DND-41 (cell line): ENCODE data around the gene CMBL.

Experiments
- ATAC-seq: fragments of 200-7000 bp; cut with Tn5 transposase; 3 replicates; pipeline ENCODE4 v1.9.1; 2021; ENCODE audit warnings: low read depth; ENCODE audit not compliant: insufficient read depth
- DNase-seq: peaks from one replicate; pipeline ENCODE4 v3.0.0-alpha.2; 2020
- H2AFZ ChIP-seq: 2 replicates; pipeline ENCODE4 v1.6.0; 2012; ENCODE audit warnings: low read depth, low read length
- H3K27ac ChIP-seq: 2 replicates; pipeline ENCODE4 v1.5.1; 2012; ENCODE audit warnings: low read length, inconsistent platforms
- H3K27me3 ChIP-seq: fragments of 200-600 bp; sonication (generic); 2 replicates; pipeline ENCODE4 v1.6.0; 2012; ENCODE audit warnings: low read length, mild to moderate bottlenecking, inconsistent platforms; ENCODE audit not compliant: insufficient read depth, poor library complexity
- H3K36me3 ChIP-seq: 2 replicates; pipeline ENCODE4 v1.5.1; 2012; ENCODE audit warnings: low read length, inconsistent platforms; ENCODE audit not compliant: insufficient read depth
- H3K4me1 ChIP-seq: 2 replicates; pipeline ENCODE4 v1.5.1; 2012; ENCODE audit warnings: mild to moderate bottlenecking, low read length; ENCODE audit not compliant: insufficient read depth
- H3K4me2 ChIP-seq: 2 replicates; pipeline ENCODE4 v1.6.0; 2012; ENCODE audit warnings: mild to moderate bottlenecking, moderate library complexity, low read length, inconsistent platforms; ENCODE audit not compliant: insufficient read depth
- H3K4me3 ChIP-seq, 2 experiments: fragments of 200-600 bp in 1 of 2; shearing (Covaris generic) in 1 of 2; 2 replicates each; pipeline ENCODE4 v1.5.1; 2012 to 2016; ENCODE audit warnings: inconsistent platforms in 2 of 2, low read length in 2 of 2, mild to moderate bottlenecking in 2 of 2, low read depth in 1 of 2, moderate library complexity in 1 of 2
- H3K79me2 ChIP-seq: 2 replicates; pipeline ENCODE4 v1.6.0; 2012; ENCODE audit warnings: low read length, inconsistent platforms; ENCODE audit not compliant: insufficient read depth
- H3K9ac ChIP-seq: 2 replicates; pipeline ENCODE4 v1.6.0; 2012; ENCODE audit warnings: low read depth, mild to moderate bottlenecking, inconsistent platforms, low read length, moderate library complexity
- H3K9me3 ChIP-seq: 2 replicates; pipeline ENCODE4 v1.5.1; 2012; ENCODE audit warnings: low read length, moderate library complexity, mild to moderate bottlenecking, inconsistent platforms; ENCODE audit not compliant: insufficient read depth, severe bottlenecking
- H4K20me1 ChIP-seq: 2 replicates; pipeline ENCODE4 v1.6.0; 2012; ENCODE audit warnings: low read length; ENCODE audit not compliant: insufficient read depth
- EZH2 ChIP-seq: IDR thresholded peaks from 3 replicates; pipeline ENCODE4 v1.6.1; 2012; ENCODE audit warnings: borderline replicate concordance, low read depth, mild to moderate bottlenecking, moderate library complexity, low read length, inconsistent platforms; ENCODE audit not compliant: severe bottlenecking
- TF ChIP-seq, protein P1 (sequence below): IDR thresholded peaks from 2 replicates; pipeline ENCODE4 v1.5.1; 2012; ENCODE audit warnings: borderline replicate concordance, low read length, moderate library complexity, mild to moderate bottlenecking; ENCODE audit not compliant: poor library complexity, severe bottlenecking; ENCODE audit errors: extremely low read depth

The CMBL gene

DNA sequence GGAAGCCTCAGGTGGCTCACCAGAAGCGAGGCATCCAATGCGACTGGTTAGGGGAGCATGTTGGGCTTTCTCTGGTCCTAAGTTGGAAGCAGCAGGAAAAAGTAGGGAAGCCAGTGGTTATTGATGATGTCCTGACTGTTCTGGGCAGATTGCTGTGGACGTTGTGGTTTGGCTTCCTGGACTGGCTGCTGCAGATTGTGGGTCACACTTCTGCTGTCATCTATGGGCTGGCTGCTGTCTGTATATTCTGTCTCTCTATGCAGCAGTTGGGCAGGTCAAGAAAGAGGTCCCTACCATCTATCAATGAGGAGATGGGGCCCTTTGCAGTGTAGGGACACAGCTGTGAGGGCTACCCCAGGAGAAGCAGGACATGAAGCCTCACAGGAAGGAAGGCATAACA is 32.3 kb upstream of the CMBL start:
- Histone ChIP-seq H3K27me3 (no peaks in the 10 kb centered on the region), H3K9ac (no peak overlapping the region), H3K79me2 (no peaks in the 10 kb centered on the region), H3K4me2 (no peak overlapping the region), H2AFZ (no peak overlapping the region), H3K4me1 (no peaks in the 10 kb centered on the region), H3K27ac (no peak overlapping the region), H3K9me3 (no peaks in the 10 kb centered on the region), H3K4me3 (no peak overlapping the region), H4K20me1 (no peaks in the 10 kb centered on the region), H3K36me3 (no peaks in the 10 kb centered on the region)
- ATAC-seq (no peak), DNase-seq (no peak)
- TF ChIP-seq, protein P1, sequence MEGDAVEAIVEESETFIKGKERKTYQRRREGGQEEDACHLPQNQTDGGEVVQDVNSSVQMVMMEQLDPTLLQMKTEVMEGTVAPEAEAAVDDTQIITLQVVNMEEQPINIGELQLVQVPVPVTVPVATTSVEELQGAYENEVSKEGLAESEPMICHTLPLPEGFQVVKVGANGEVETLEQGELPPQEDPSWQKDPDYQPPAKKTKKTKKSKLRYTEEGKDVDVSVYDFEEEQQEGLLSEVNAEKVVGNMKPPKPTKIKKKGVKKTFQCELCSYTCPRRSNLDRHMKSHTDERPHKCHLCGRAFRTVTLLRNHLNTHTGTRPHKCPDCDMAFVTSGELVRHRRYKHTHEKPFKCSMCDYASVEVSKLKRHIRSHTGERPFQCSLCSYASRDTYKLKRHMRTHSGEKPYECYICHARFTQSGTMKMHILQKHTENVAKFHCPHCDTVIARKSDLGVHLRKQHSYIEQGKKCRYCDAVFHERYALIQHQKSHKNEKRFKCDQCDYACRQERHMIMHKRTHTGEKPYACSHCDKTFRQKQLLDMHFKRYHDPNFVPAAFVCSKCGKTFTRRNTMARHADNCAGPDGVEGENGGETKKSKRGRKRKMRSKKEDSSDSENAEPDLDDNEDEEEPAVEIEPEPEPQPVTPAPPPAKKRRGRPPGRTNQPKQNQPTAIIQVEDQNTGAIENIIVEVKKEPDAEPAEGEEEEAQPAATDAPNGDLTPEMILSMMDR, result no peak
- no peak for TF ChIP-seq EZH2

DNA sequence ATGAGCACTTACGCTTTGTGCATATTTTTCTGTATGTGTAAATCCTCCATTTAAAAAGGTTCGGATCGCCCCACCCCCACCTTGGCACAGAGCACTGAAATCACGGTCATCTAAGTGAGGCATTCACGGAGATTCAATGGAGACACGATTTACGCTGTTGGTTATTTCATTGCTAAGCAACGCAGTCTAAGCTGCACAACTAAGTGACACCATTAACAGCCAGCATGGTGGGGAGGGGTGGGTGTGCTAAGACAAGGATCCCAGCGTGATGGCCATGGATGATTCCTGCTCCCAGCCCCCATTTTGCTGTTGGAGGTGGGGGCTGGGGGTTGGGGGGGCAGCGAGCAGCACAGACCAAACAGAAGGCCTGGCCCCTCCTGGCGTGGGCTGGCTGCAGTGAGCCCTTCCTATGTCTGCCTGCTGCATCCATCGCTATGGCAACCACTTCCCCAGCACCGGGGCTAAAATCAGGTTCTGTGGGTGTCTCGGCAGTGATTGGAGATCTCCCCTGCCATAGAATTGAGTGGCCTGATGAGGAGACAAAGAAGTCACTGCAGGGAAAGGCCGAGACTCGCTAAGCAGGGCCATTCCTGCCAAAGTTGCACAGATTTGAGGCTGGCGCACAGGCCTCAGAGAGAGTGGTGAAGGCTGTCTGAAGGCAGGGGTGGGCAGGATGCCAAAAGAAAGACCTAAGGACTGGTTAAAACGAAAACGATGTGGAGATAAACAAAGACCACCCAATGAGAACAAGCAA is 31.5 kb upstream of the CMBL start:
- no peaks in the 10 kb centered on the region for H3K4me1 ChIP-seq
- H3K36me3 ChIP-seq, result no peaks in the 10 kb centered on the region
- DNase-seq, result no peak
- H3K4me3 ChIP-seq, result no peak overlapping the region
- H3K9ac ChIP-seq, result no peak overlapping the region
- H2AFZ ChIP-seq, result no peak overlapping the region
- no peak for TF ChIP-seq EZH2
- TF ChIP-seq, protein P1, result no peak
- H3K27ac ChIP-seq, result no peak overlapping the region
- ATAC-seq, result no peak
- H3K4me2 ChIP-seq, result no peak overlapping the region
- no peaks in the 10 kb centered on the region for H4K20me1 ChIP-seq
- H3K9me3 ChIP-seq, result no peaks in the 10 kb centered on the region
- H3K79me2 ChIP-seq, result no peaks in the 10 kb centered on the region
- no peaks in the 10 kb centered on the region for H3K27me3 ChIP-seq

DNA sequence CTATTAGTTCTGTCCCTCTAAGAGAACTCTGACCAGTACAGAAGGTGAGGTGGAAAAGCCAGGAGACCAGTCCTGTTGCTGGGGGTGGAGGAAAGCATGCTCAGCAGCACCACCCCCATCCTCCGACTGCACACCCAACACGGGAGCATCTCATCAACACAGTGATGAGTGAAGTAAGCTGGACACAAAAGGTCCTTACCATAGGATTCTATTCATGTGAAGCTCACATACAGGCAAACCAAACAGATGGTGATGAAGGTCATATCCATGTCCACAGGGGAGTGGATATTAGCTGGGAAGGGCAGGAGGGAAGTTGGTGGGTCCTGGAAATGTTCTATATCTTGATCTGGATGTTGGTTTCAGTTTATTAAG is 31.0 kb upstream of the CMBL start:
- ATAC-seq (no peak), DNase-seq (no peak)

More for the DNA sequence above, 31.0 kb upstream of the CMBL start:
- no peak overlapping the region for H3K9ac ChIP-seq
- no peak overlapping the region for H3K4me3 ChIP-seq
- H3K79me2 ChIP-seq, result no peaks in the 10 kb centered on the region
- no peaks in the 10 kb centered on the region for H3K9me3 ChIP-seq
- H3K4me1 ChIP-seq, result no peaks in the 10 kb centered on the region
- no peak overlapping the region for H3K4me2 ChIP-seq
- TF ChIP-seq, protein P1, result no peak
- TF ChIP-seq EZH2, result no peak
- no peak overlapping the region for H2AFZ ChIP-seq
- no peaks in the 10 kb centered on the region for H3K27me3 ChIP-seq
- H3K36me3 ChIP-seq, result no peaks in the 10 kb centered on the region
- no peak overlapping the region for H3K27ac ChIP-seq
- no peaks in the 10 kb centered on the region for H4K20me1 ChIP-seq
